Nephron progenitor cell (in vitro differentiated cells): ENCODE measurements around the gene REV1.
"Not testable (repeated sequence)": the region's sequence is repeated elsewhere in the genome, so short reads cannot be mapped to it uniquely, and the experiment has no call there.

Experiments used
- DNase-seq: peaks from one replicate; pipeline ENCODE4 v3.0.0; 2021
- H3K27ac Mint-ChIP-seq: 2 replicates; pipeline ENCODE4 v1.8.0; 2021; ENCODE audit warnings: mild to moderate bottlenecking, moderate library complexity, mixed read lengths
- H3K27me3 Mint-ChIP-seq: 2 replicates; pipeline ENCODE4 v1.8.0; 2021; ENCODE audit warnings: mild to moderate bottlenecking, low read depth, mixed read lengths; ENCODE audit not compliant: poor library complexity
- H3K36me3 Mint-ChIP-seq: 2 replicates; pipeline ENCODE4 v1.8.0; 2021; ENCODE audit warnings: low read depth, mixed read lengths
- H3K4me1 Mint-ChIP-seq: 2 replicates; pipeline ENCODE4 v1.8.0; 2021; ENCODE audit warnings: mixed read lengths
- H3K4me3 Mint-ChIP-seq: 2 replicates; pipeline ENCODE4 v1.8.0; 2021; ENCODE audit warnings: mild to moderate bottlenecking, moderate library complexity, mixed read lengths
- H3K9me3 Mint-ChIP-seq: 2 replicates; pipeline ENCODE4 v1.8.0; 2021; ENCODE audit warnings: mild to moderate bottlenecking, moderate library complexity, mixed read lengths
- CTCF ChIP-seq: fragments of 200-600 bp; sonication (generic); IDR thresholded peaks from 2 replicates; pipeline ENCODE4 v1.5.0; 2021; ENCODE audit warnings: antibody characterized with exemption

The REV1 gene

GRCh38 chr2:99374747-99375146 lies 115.1 kb downstream of the REV1 start:
- no peak for TF ChIP-seq CTCF
- Mint-ChIP-seq H3K27me3 (no peaks in the 10 kb centered on the region), H3K9me3 (peaks cover 32% of the 10 kb centered on the region), H3K4me3 (no peak overlapping the region), H3K36me3 (peaks cover 78% of the 10 kb centered on the region), H3K4me1 (no peaks in the 10 kb centered on the region), H3K27ac (no peak overlapping the region)
- DNase-seq: no peak

- Mint-ChIP-seq H3K9me3 (peaks cover 32% of the 10 kb centered on the region), H3K36me3 (peaks cover 86% of the 10 kb centered on the region), H3K4me3 (no peak overlapping the region), H3K27me3 (no peaks in the 10 kb centered on the region), H3K27ac (no peak overlapping the region), H3K4me1 (no peaks in the 10 kb centered on the region)
- TF ChIP-seq CTCF: no peak
- no peak for DNase-seq
Observed at GRCh38 chr2:99373144-99373543, 116.7 kb downstream of the REV1 start.

- H3K4me1 Mint-ChIP-seq, H3K27me3 Mint-ChIP-seq, H3K4me3 Mint-ChIP-seq, H3K27ac Mint-ChIP-seq, DNase-seq: not testable (repeated sequence)
- Mint-ChIP-seq H3K36me3 (peaks cover 74% of the 10 kb centered on the region), H3K9me3 (peaks cover 15% of the 10 kb centered on the region)
Observed at GRCh38 chr2:99368854-99369253, 121.0 kb downstream of the REV1 start.

GRCh38 chr2:99365661-99366060 lies 124.2 kb downstream of the REV1 start:
- no peaks in the 10 kb centered on the region for H3K27me3 Mint-ChIP-seq
- no peaks in the 10 kb centered on the region for H3K4me1 Mint-ChIP-seq
- no peak for TF ChIP-seq CTCF
- H3K9me3 Mint-ChIP-seq: no peaks in the 10 kb centered on the region
- no peak for DNase-seq
- H3K27ac Mint-ChIP-seq: no peak overlapping the region
- no peak overlapping the region for H3K4me3 Mint-ChIP-seq
- H3K36me3 Mint-ChIP-seq: peaks cover 61% of the 10 kb centered on the region

GRCh38 chr2:99356853-99357252 lies 133.0 kb downstream of the REV1 start:
- no peaks in the 10 kb centered on the region for H3K27me3 Mint-ChIP-seq
- H3K27ac Mint-ChIP-seq: no peak overlapping the region
- H3K9me3 Mint-ChIP-seq: no peaks in the 10 kb centered on the region
- no peak overlapping the region for H3K4me3 Mint-ChIP-seq
- no peaks in the 10 kb centered on the region for H3K4me1 Mint-ChIP-seq
- H3K36me3 Mint-ChIP-seq: peaks cover 16% of the 10 kb centered on the region
- no peak for DNase-seq
- no peak for TF ChIP-seq CTCF

- H3K4me3 Mint-ChIP-seq, H3K4me1 Mint-ChIP-seq, H3K36me3 Mint-ChIP-seq, H3K27ac Mint-ChIP-seq, H3K9me3 Mint-ChIP-seq, H3K27me3 Mint-ChIP-seq, DNase-seq: not testable (repeated sequence)
Observed at GRCh38 chr2:99354825-99355224, 135.0 kb downstream of the REV1 start.

- no peak for TF ChIP-seq CTCF
- peaks cover 5% of the 10 kb centered on the region for H3K36me3 Mint-ChIP-seq
- H3K9me3 Mint-ChIP-seq: no peaks in the 10 kb centered on the region
- no peak for DNase-seq
- no peaks in the 10 kb centered on the region for H3K27me3 Mint-ChIP-seq
- no peak overlapping the region for H3K27ac Mint-ChIP-seq
- H3K4me3 Mint-ChIP-seq: no peak overlapping the region
- no peaks in the 10 kb centered on the region for H3K4me1 Mint-ChIP-seq
Observed at GRCh38 chr2:99354070-99354469, 135.7 kb downstream of the REV1 start.
